IPS-18c (cell line): ENCODE results near the gene IL1RAPL1.

Source experiments
- H3K4me3 ChIP-seq: 2 replicates; pipeline ENCODE4 v1.7.0; 2013; ENCODE audit warnings: low read depth, mild to moderate bottlenecking, low read length, moderate library complexity; ENCODE audit not compliant: insufficient read depth
- H3K9me3 ChIP-seq: one replicate; pipeline ENCODE4 v1.6.1; 2013; ENCODE audit warnings: mild to moderate bottlenecking, low read length, moderate library complexity; ENCODE audit not compliant: control insufficient read depth, insufficient read depth

The IL1RAPL1 gene

GRCh38 chrX:29461039-29461438 is 873.8 kb downstream of the IL1RAPL1 start:
- Histone ChIP-seq H3K9me3 (no peaks in the 10 kb centered on the region), H3K4me3 (no peak overlapping the region)

- Histone ChIP-seq H3K9me3 (no peaks in the 10 kb centered on the region), H3K4me3 (no peak overlapping the region)
Observed at GRCh38 chrX:29466456-29466855, 879.2 kb downstream of the IL1RAPL1 start.

- Histone ChIP-seq H3K4me3 (no peak overlapping the region), H3K9me3 (no peaks in the 10 kb centered on the region)
Observed at GRCh38 chrX:29468911-29469494, 881.8 kb downstream of the IL1RAPL1 start.

GRCh38 chrX:29470030-29470429 is 882.8 kb downstream of the IL1RAPL1 start:
- Histone ChIP-seq H3K9me3 (no peaks in the 10 kb centered on the region), H3K4me3 (no peak overlapping the region)

GRCh38 chrX:29471829-29472228 is 884.6 kb downstream of the IL1RAPL1 start:
- no peak overlapping the region for H3K4me3 ChIP-seq
- H3K9me3 ChIP-seq = no peaks in the 10 kb centered on the region

GRCh38 chrX:29477878-29478277 is 890.6 kb downstream of the IL1RAPL1 start:
- Histone ChIP-seq H3K4me3 (no peak overlapping the region), H3K9me3 (no peaks in the 10 kb centered on the region)

- Histone ChIP-seq H3K9me3 (no peaks in the 10 kb centered on the region), H3K4me3 (no peak overlapping the region)
Observed at GRCh38 chrX:29478336-29479069, 891.3 kb downstream of the IL1RAPL1 start.

GRCh38 chrX:29487214-29487613 is 900.0 kb downstream of the IL1RAPL1 start:
- Histone ChIP-seq H3K9me3 (no peaks in the 10 kb centered on the region), H3K4me3 (no peak overlapping the region)

GRCh38 chrX:29487714-29488113 is 900.5 kb downstream of the IL1RAPL1 start:
- Histone ChIP-seq H3K9me3 (no peaks in the 10 kb centered on the region), H3K4me3 (no peak overlapping the region)

GRCh38 chrX:29488919-29489318 is 901.7 kb downstream of the IL1RAPL1 start:
- H3K9me3 ChIP-seq = no peaks in the 10 kb centered on the region
- H3K4me3 ChIP-seq = no peak overlapping the region

GRCh38 chrX:29490606-29491005 is 903.4 kb downstream of the IL1RAPL1 start:
- Histone ChIP-seq H3K4me3 (no peak overlapping the region), H3K9me3 (no peaks in the 10 kb centered on the region)

- no peak overlapping the region for H3K4me3 ChIP-seq
Observed at GRCh38 chrX:29491659-29492058, 904.4 kb downstream of the IL1RAPL1 start.

GRCh38 chrX:29496636-29497180 is 909.5 kb downstream of the IL1RAPL1 start:
- Histone ChIP-seq H3K4me3 (no peak overlapping the region), H3K9me3 (no peaks in the 10 kb centered on the region)

More at GRCh38 chrX:29491659-29492058, 904.4 kb downstream of the IL1RAPL1 start:
- no peaks in the 10 kb centered on the region for H3K9me3 ChIP-seq

- no peak overlapping the region for H3K4me3 ChIP-seq
- H3K9me3 ChIP-seq = no peaks in the 10 kb centered on the region
Observed at GRCh38 chrX:29506729-29507128, 919.5 kb downstream of the IL1RAPL1 start.

- Histone ChIP-seq H3K9me3 (no peaks in the 10 kb centered on the region), H3K4me3 (no peak overlapping the region)
Observed at GRCh38 chrX:29518100-29518499, 930.9 kb downstream of the IL1RAPL1 start.

- Histone ChIP-seq H3K9me3 (no peaks in the 10 kb centered on the region), H3K4me3 (no peak overlapping the region)
Observed at GRCh38 chrX:29528281-29528680, 941.0 kb downstream of the IL1RAPL1 start.

- Histone ChIP-seq H3K9me3 (peaks cover 2% of the 10 kb centered on the region), H3K4me3 (no peak overlapping the region)
Observed at GRCh38 chrX:29530501-29530900, 943.3 kb downstream of the IL1RAPL1 start.

GRCh38 chrX:29531336-29531735 is 944.1 kb downstream of the IL1RAPL1 start:
- H3K4me3 ChIP-seq = no peak overlapping the region
- peaks cover 2% of the 10 kb centered on the region for H3K9me3 ChIP-seq
